Measurements from ENCODE around the gene TRIM44.
A peak's percentile ranks its signal among the peaks of the same experiment; 100 is the strongest.

TRIM44 gene

GRCh38 chr11:35681163-35681767 lies 18.7 kb downstream of the TRIM44 start:
- no peak overlapping the region for H3K4me3 ChIP-seq (ENCODE audit: low read depth in 1 of 5, low read length in 5 of 5)
- H3K9me3 ChIP-seq (ENCODE audit: control insufficient read depth in 5 of 5, low read length in 5 of 5), result no peaks in the 10 kb centered on the region
- no peaks in the 10 kb centered on the region for H3K27me3 ChIP-seq (ENCODE audit: control insufficient read depth in 5 of 5, insufficient read depth in 4 of 5, low read length in 5 of 5)
- H3K27ac ChIP-seq (ENCODE audit: low read depth, low read length), result no peak overlapping the region
- H3K4me1 ChIP-seq (ENCODE audit: control insufficient read depth in 5 of 5, insufficient read depth in 5 of 5, low read length in 5 of 5), result peaks cover 6 to 24% (median 19%) of the 10 kb centered on the region in 5 donors
- peaks cover 0 to 6% (median 6%) of the 10 kb centered on the region in 5 donors for H3K36me3 ChIP-seq (ENCODE audit: control insufficient read depth in 5 of 5, insufficient read depth in 5 of 5, low read length in 5 of 5)
- no peak overlapping the region for H3K9ac ChIP-seq (ENCODE audit: low read length in 5 of 5)

GRCh38 chr11:35682230-35683173 lies 19.9 kb downstream of the TRIM44 start:
- Histone ChIP-seq H3K27me3 (ENCODE audit: control insufficient read depth in 5 of 5, insufficient read depth in 4 of 5, low read length in 5 of 5) (no peaks in the 10 kb centered on the region), H3K9me3 (ENCODE audit: control insufficient read depth in 5 of 5, low read length in 5 of 5) (no peaks in the 10 kb centered on the region), H3K36me3 (ENCODE audit: control insufficient read depth in 5 of 5, insufficient read depth in 5 of 5, low read length in 5 of 5) (peaks cover 2 to 18% (median 15%) of the 10 kb centered on the region in 5 donors), H3K9ac (ENCODE audit: low read length in 5 of 5) (no peak overlapping the region), H3K4me3 (ENCODE audit: low read depth in 1 of 5, low read length in 5 of 5) (no peak overlapping the region), H3K4me1 (ENCODE audit: control insufficient read depth in 5 of 5, insufficient read depth in 5 of 5, low read length in 5 of 5) (peaks cover 6 to 20% (median 16%) of the 10 kb centered on the region in 5 donors), H3K27ac (ENCODE audit: low read depth, low read length) (peak overlapping the region; percentile 15)

GRCh38 chr11:35683728-35684339 lies 21.3 kb downstream of the TRIM44 start:
- H3K9ac ChIP-seq (ENCODE audit: low read length in 5 of 5), result no peak overlapping the region
- H3K27ac ChIP-seq (ENCODE audit: low read depth, low read length), result no peak overlapping the region
- H3K27me3 ChIP-seq (ENCODE audit: control insufficient read depth in 5 of 5, insufficient read depth in 4 of 5, low read length in 5 of 5), result no peaks in the 10 kb centered on the region
- H3K36me3 ChIP-seq (ENCODE audit: control insufficient read depth in 5 of 5, insufficient read depth in 5 of 5, low read length in 5 of 5), result peaks cover 5 to 24% (median 16%) of the 10 kb centered on the region in 5 donors
- H3K4me3 ChIP-seq (ENCODE audit: low read depth in 1 of 5, low read length in 5 of 5), result no peak overlapping the region
- no peaks in the 10 kb centered on the region for H3K9me3 ChIP-seq (ENCODE audit: control insufficient read depth in 5 of 5, low read length in 5 of 5)
- peaks cover 6 to 20% (median 16%) of the 10 kb centered on the region in 5 donors for H3K4me1 ChIP-seq (ENCODE audit: control insufficient read depth in 5 of 5, insufficient read depth in 5 of 5, low read length in 5 of 5)

GRCh38 chr11:35688023-35688422 lies 25.4 kb downstream of the TRIM44 start:
- Histone ChIP-seq H3K9ac (ENCODE audit: low read length in 5 of 5) (no peak overlapping the region), H3K4me3 (ENCODE audit: low read depth in 1 of 5, low read length in 5 of 5) (no peak overlapping the region), H3K27ac (ENCODE audit: low read depth, low read length) (no peak overlapping the region), H3K36me3 (ENCODE audit: control insufficient read depth in 5 of 5, insufficient read depth in 5 of 5, low read length in 5 of 5) (peaks cover 5 to 24% (median 16%) of the 10 kb centered on the region in 5 donors), H3K9me3 (ENCODE audit: control insufficient read depth in 5 of 5, low read length in 5 of 5) (no peaks in the 10 kb centered on the region), H3K27me3 (ENCODE audit: control insufficient read depth in 5 of 5, insufficient read depth in 4 of 5, low read length in 5 of 5) (no peaks in the 10 kb centered on the region), H3K4me1 (ENCODE audit: control insufficient read depth in 5 of 5, insufficient read depth in 5 of 5, low read length in 5 of 5) (peaks cover 2 to 14% (median 7%) of the 10 kb centered on the region in 5 donors)

- peaks cover 0 to 6% (median under 1%) of the 10 kb centered on the region in 5 donors for H3K4me1 ChIP-seq (ENCODE audit: control insufficient read depth in 5 of 5, insufficient read depth in 5 of 5, low read length in 5 of 5)
- H3K27me3 ChIP-seq (ENCODE audit: control insufficient read depth in 5 of 5, insufficient read depth in 4 of 5, low read length in 5 of 5), result no peaks in the 10 kb centered on the region
- no peaks in the 10 kb centered on the region for H3K9me3 ChIP-seq (ENCODE audit: control insufficient read depth in 5 of 5, low read length in 5 of 5)
- H3K4me3 ChIP-seq (ENCODE audit: low read depth in 1 of 5, low read length in 5 of 5), result no peak overlapping the region
- peak overlapping the region in 1 of 5 donors; percentile 13 for H3K9ac ChIP-seq (ENCODE audit: low read length in 5 of 5)
- no peak overlapping the region for H3K27ac ChIP-seq (ENCODE audit: low read depth, low read length)
- peaks cover 5 to 24% (median 16%) of the 10 kb centered on the region in 5 donors for H3K36me3 ChIP-seq (ENCODE audit: control insufficient read depth in 5 of 5, insufficient read depth in 5 of 5, low read length in 5 of 5)
These were observed 26.8 kb downstream of the TRIM44 start for GRCh38 chr11:35689081-35689996.

- H3K4me3 ChIP-seq (ENCODE audit: low read depth in 1 of 5, low read length in 5 of 5), result no peak overlapping the region
- H3K27ac ChIP-seq (ENCODE audit: low read depth, low read length), result no peak overlapping the region
- no peaks in the 10 kb centered on the region for H3K9me3 ChIP-seq (ENCODE audit: control insufficient read depth in 5 of 5, low read length in 5 of 5)
- no peak overlapping the region for H3K9ac ChIP-seq (ENCODE audit: low read length in 5 of 5)
- H3K4me1 ChIP-seq (ENCODE audit: control insufficient read depth in 5 of 5, insufficient read depth in 5 of 5, low read length in 5 of 5), result peaks cover 0 to 8% (median 0%) of the 10 kb centered on the region in 5 donors
- no peaks in the 10 kb centered on the region for H3K27me3 ChIP-seq (ENCODE audit: control insufficient read depth in 5 of 5, insufficient read depth in 4 of 5, low read length in 5 of 5)
- no peaks in the 10 kb centered on the region for H3K36me3 ChIP-seq (ENCODE audit: control insufficient read depth in 5 of 5, insufficient read depth in 5 of 5, low read length in 5 of 5)
These were observed 39.6 kb downstream of the TRIM44 start for GRCh38 chr11:35702126-35702525.

GRCh38 chr11:35709376-35709775 lies 46.8 kb downstream of the TRIM44 start:
- H3K9ac ChIP-seq (ENCODE audit: low read length in 5 of 5), result no peak overlapping the region
- H3K27ac ChIP-seq (ENCODE audit: low read depth, low read length), result no peak overlapping the region

GRCh38 chr11:35711173-35711910 lies 48.8 kb downstream of the TRIM44 start:
- no peak overlapping the region for H3K9ac ChIP-seq (ENCODE audit: low read length in 5 of 5)

More at GRCh38 chr11:35709376-35709775, 46.8 kb downstream of the TRIM44 start:
- H3K4me1 ChIP-seq (ENCODE audit: control insufficient read depth in 5 of 5, insufficient read depth in 5 of 5, low read length in 5 of 5), result peaks cover 0 to under 1% (median 0%) of the 10 kb centered on the region in 5 donors
- no peaks in the 10 kb centered on the region for H3K9me3 ChIP-seq (ENCODE audit: control insufficient read depth in 5 of 5, low read length in 5 of 5)
- no peaks in the 10 kb centered on the region for H3K27me3 ChIP-seq (ENCODE audit: control insufficient read depth in 5 of 5, insufficient read depth in 4 of 5, low read length in 5 of 5)
- H3K36me3 ChIP-seq (ENCODE audit: control insufficient read depth in 5 of 5, insufficient read depth in 5 of 5, low read length in 5 of 5), result no peaks in the 10 kb centered on the region
- H3K4me3 ChIP-seq (ENCODE audit: low read depth in 1 of 5, low read length in 5 of 5), result no peak overlapping the region

GRCh38 chr11:35711924-35712323 lies 49.3 kb downstream of the TRIM44 start:
- Histone ChIP-seq H3K9me3 (ENCODE audit: control insufficient read depth in 5 of 5, low read length in 5 of 5) (no peaks in the 10 kb centered on the region), H3K27me3 (ENCODE audit: control insufficient read depth in 5 of 5, insufficient read depth in 4 of 5, low read length in 5 of 5) (no peaks in the 10 kb centered on the region), H3K27ac (ENCODE audit: low read depth, low read length) (no peak overlapping the region), H3K4me3 (ENCODE audit: low read depth in 1 of 5, low read length in 5 of 5) (no peak overlapping the region), H3K4me1 (ENCODE audit: control insufficient read depth in 5 of 5, insufficient read depth in 5 of 5, low read length in 5 of 5) (peaks cover 0 to 5% (median 0%) of the 10 kb centered on the region in 5 donors), H3K9ac (ENCODE audit: low read length in 5 of 5) (no peak overlapping the region), H3K36me3 (ENCODE audit: control insufficient read depth in 5 of 5, insufficient read depth in 5 of 5, low read length in 5 of 5) (no peaks in the 10 kb centered on the region)

More at GRCh38 chr11:35711173-35711910, 48.8 kb downstream of the TRIM44 start:
- no peak overlapping the region for H3K4me3 ChIP-seq (ENCODE audit: low read depth in 1 of 5, low read length in 5 of 5)
- no peaks in the 10 kb centered on the region for H3K27me3 ChIP-seq (ENCODE audit: control insufficient read depth in 5 of 5, insufficient read depth in 4 of 5, low read length in 5 of 5)
- no peaks in the 10 kb centered on the region for H3K9me3 ChIP-seq (ENCODE audit: control insufficient read depth in 5 of 5, low read length in 5 of 5)
- peaks cover 0 to 5% (median 0%) of the 10 kb centered on the region in 5 donors for H3K4me1 ChIP-seq (ENCODE audit: control insufficient read depth in 5 of 5, insufficient read depth in 5 of 5, low read length in 5 of 5)
- H3K36me3 ChIP-seq (ENCODE audit: control insufficient read depth in 5 of 5, insufficient read depth in 5 of 5, low read length in 5 of 5), result no peaks in the 10 kb centered on the region
- H3K27ac ChIP-seq (ENCODE audit: low read depth, low read length), result no peak overlapping the region

Data from subcutaneous abdominal adipose tissue (tissue), 5 donors.